ENCODE results near the gene GPR149. TPM values are rescaled to one million over a fixed set of nuclear protein-coding genes. Genes with fewer than 3 reads are reported as not detected.

Gene GPR149
- total and polyA plus RNA-seq, 10 of the 15 experiments (the other 5 are each of a cell fraction or from before 2014, with no cell fraction given), result not detected

GRCh38 chr3:154323891-154324738 is 105.9 kb downstream of the GPR149 start, which contains the start of gene DHX36 (continued):
- TF ChIP-seq, protein P1, sequence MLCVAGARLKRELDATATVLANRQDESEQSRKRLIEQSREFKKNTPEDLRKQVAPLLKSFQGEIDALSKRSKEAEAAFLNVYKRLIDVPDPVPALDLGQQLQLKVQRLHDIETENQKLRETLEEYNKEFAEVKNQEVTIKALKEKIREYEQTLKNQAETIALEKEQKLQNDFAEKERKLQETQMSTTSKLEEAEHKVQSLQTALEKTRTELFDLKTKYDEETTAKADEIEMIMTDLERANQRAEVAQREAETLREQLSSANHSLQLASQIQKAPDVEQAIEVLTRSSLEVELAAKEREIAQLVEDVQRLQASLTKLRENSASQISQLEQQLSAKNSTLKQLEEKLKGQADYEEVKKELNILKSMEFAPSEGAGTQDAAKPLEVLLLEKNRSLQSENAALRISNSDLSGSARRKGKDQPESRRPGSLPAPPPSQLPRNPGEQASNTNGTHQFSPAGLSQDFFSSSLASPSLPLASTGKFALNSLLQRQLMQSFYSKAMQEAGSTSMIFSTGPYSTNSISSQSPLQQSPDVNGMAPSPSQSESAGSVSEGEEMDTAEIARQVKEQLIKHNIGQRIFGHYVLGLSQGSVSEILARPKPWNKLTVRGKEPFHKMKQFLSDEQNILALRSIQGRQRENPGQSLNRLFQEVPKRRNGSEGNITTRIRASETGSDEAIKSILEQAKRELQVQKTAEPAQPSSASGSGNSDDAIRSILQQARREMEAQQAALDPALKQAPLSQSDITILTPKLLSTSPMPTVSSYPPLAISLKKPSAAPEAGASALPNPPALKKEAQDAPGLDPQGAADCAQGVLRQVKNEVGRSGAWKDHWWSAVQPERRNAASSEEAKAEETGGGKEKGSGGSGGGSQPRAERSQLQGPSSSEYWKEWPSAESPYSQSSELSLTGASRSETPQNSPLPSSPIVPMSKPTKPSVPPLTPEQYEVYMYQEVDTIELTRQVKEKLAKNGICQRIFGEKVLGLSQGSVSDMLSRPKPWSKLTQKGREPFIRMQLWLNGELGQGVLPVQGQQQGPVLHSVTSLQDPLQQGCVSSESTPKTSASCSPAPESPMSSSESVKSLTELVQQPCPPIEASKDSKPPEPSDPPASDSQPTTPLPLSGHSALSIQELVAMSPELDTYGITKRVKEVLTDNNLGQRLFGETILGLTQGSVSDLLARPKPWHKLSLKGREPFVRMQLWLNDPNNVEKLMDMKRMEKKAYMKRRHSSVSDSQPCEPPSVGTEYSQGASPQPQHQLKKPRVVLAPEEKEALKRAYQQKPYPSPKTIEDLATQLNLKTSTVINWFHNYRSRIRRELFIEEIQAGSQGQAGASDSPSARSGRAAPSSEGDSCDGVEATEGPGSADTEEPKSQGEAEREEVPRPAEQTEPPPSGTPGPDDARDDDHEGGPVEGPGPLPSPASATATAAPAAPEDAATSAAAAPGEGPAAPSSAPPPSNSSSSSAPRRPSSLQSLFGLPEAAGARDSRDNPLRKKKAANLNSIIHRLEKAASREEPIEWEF (IDR thresholded peaks at IDR 0.05; ENCODE audit: insufficient replicate concordance, low read depth, low read length), result no peak
- TF ChIP-seq, protein P2, sequence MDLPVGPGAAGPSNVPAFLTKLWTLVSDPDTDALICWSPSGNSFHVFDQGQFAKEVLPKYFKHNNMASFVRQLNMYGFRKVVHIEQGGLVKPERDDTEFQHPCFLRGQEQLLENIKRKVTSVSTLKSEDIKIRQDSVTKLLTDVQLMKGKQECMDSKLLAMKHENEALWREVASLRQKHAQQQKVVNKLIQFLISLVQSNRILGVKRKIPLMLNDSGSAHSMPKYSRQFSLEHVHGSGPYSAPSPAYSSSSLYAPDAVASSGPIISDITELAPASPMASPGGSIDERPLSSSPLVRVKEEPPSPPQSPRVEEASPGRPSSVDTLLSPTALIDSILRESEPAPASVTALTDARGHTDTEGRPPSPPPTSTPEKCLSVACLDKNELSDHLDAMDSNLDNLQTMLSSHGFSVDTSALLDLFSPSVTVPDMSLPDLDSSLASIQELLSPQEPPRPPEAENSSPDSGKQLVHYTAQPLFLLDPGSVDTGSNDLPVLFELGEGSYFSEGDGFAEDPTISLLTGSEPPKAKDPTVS (IDR thresholded peaks at IDR 0.05; ENCODE audit: low read depth, low read length), result no peak
- TF ChIP-seq HDAC6 (IDR thresholded peaks at IDR 0.05; ENCODE audit: unreplicated experiment) (peak; percentile 47), SREBF1 (IDR thresholded peaks at IDR 0.05; ENCODE audit: low read length) (no peak), NFYB (IDR thresholded peaks at IDR 0.05; ENCODE audit: insufficient read depth, low read depth, low read length) (no peak), GATAD2B (conservative IDR thresholded peaks at IDR 0.05; ENCODE audit: low read depth) (0 out of 2 replicates have a peak, but pooled peaks have one; percentile 47), NFXL1 (IDR thresholded peaks at IDR 0.05; ENCODE audit: borderline replicate concordance) (no peak), RUNX3 (IDR thresholded peaks at IDR 0.05; ENCODE audit: low read length) (peak; percentile 84), FOXM1 (IDR thresholded peaks at IDR 0.05; ENCODE audit: low read depth, low read length) (no peak), RBBP5 (conservative IDR thresholded peaks at IDR 0.05) (no peak), EZH2 (IDR thresholded peaks at IDR 0.05; ENCODE audit: borderline replicate concordance, control insufficient read depth, low read depth, low read length) (no peak), USF1 (IDR thresholded peaks at IDR 0.05; ENCODE audit: borderline replicate concordance, extremely low read length, insufficient read depth, low read depth, low read length) (no peak), ATF3 (IDR thresholded peaks at IDR 0.05; ENCODE audit: borderline replicate concordance, extremely low read depth, low read depth, low read length) (no peak), FOS (IDR thresholded peaks at IDR 0.05; ENCODE audit: borderline replicate concordance, extremely low read depth, insufficient read length) (no peak)
- TF ChIP-seq, protein P3, sequence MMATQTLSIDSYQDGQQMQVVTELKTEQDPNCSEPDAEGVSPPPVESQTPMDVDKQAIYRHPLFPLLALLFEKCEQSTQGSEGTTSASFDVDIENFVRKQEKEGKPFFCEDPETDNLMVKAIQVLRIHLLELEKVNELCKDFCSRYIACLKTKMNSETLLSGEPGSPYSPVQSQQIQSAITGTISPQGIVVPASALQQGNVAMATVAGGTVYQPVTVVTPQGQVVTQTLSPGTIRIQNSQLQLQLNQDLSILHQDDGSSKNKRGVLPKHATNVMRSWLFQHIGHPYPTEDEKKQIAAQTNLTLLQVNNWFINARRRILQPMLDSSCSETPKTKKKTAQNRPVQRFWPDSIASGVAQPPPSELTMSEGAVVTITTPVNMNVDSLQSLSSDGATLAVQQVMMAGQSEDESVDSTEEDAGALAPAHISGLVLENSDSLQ (IDR thresholded peaks at IDR 0.05), result peak; percentile 58; the same call in 1 of the 2 replicates
- TF ChIP-seq, protein P4, sequence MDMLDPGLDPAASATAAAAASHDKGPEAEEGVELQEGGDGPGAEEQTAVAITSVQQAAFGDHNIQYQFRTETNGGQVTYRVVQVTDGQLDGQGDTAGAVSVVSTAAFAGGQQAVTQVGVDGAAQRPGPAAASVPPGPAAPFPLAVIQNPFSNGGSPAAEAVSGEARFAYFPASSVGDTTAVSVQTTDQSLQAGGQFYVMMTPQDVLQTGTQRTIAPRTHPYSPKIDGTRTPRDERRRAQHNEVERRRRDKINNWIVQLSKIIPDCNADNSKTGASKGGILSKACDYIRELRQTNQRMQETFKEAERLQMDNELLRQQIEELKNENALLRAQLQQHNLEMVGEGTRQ (IDR thresholded peaks at IDR 0.05; ENCODE audit: borderline replicate concordance, low read depth, low read length), result no peak
